Measurements from ENCODE around the gene OR2T3. TPM values are rescaled to one million over a fixed set of nuclear protein-coding genes. Genes with fewer than 3 reads are reported as not detected.
"Not testable (repeated sequence)": the region's sequence is repeated elsewhere in the genome, so short reads cannot be mapped to it uniquely, and the experiment has no call there.

The OR2T3 gene
- total and polyA plus RNA-seq, 12 donors, result not detected

GRCh38 chr1:248471154-248471553 is 2.0 kb upstream of the OR2T3 start:
- H3K4me1 ChIP-seq, result no peaks in the 10 kb centered on the region
- no peaks in the 10 kb centered on the region for H3K27me3 ChIP-seq
- DNase-seq (no peak), ATAC-seq (no peak)
- WGBS, 2 donors, result 79 to 83% methylated on average over 4 of the region's 4 CpGs
- peaks cover 0 to 3% (median 0%) of the 10 kb centered on the region in 11 donors for H3K9me3 ChIP-seq
- no peaks in the 10 kb centered on the region for H3K36me3 ChIP-seq
- H3K27ac ChIP-seq, result no peak overlapping the region
- no peak overlapping the region for H3K4me3 ChIP-seq
- no peak for TF ChIP-seq CTCF (IDR thresholded peaks at IDR 0.05)
- intact Hi-C loops (cut with DNase I), result no loop called here

DNA sequence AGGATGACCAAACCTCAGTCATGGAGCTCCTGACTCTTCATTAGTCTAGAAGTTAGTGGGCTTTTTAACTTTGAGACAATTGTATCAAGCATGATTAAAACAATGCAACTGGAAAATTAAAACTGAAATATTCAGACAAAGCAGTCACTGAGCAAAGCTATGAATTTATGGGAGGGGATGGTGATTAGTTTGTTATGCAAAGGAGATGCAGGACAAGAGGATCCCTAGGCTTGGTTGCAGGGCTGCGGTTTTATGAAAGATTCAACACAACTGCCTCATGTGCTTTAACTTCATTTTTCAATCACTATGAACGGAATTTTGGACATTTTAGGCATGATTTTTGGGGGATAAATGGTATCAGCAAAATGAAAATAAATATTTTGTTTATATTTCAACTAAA is 1.0 kb upstream of the OR2T3 start:
- intact Hi-C loops (cut with DNase I); DNase-seq; H3K9me3 ChIP-seq; H3K4me1 ChIP-seq; H3K27ac ChIP-seq; H3K4me3 ChIP-seq; ATAC-seq; H3K27me3 ChIP-seq; H3K36me3 ChIP-seq: not testable (repeated sequence)
- 56% methylated on average over 2 of the region's 2 CpGs for WGBS, 2 donors

DNA sequence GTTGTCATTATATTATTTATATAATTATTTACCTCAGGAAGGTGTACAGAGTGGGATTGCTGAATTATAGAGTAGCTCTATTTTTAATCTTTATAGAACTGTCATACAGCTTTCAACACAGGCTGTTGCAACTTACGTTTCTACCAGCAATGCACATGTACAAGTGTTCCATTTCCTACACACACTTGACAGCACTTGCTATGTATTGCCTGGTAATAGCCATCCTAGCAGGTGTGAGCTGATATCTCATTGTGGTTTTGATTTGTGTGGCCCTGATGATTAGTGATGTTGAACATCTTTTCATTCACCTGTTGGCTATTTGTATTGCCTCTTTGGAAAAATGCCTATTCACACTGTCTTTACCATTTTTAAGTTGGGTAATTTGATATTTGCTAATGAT is 2.5 kb downstream of the OR2T3 start:
- intact Hi-C loops (cut with DNase I); H3K4me3 ChIP-seq; H3K4me1 ChIP-seq; H3K27me3 ChIP-seq; ATAC-seq; H3K9me3 ChIP-seq; DNase-seq; H3K27ac ChIP-seq; H3K36me3 ChIP-seq: not testable (repeated sequence)
- WGBS, 2 donors, result no CpG with 5 or more reads among the region's 1 CpG

DNA sequence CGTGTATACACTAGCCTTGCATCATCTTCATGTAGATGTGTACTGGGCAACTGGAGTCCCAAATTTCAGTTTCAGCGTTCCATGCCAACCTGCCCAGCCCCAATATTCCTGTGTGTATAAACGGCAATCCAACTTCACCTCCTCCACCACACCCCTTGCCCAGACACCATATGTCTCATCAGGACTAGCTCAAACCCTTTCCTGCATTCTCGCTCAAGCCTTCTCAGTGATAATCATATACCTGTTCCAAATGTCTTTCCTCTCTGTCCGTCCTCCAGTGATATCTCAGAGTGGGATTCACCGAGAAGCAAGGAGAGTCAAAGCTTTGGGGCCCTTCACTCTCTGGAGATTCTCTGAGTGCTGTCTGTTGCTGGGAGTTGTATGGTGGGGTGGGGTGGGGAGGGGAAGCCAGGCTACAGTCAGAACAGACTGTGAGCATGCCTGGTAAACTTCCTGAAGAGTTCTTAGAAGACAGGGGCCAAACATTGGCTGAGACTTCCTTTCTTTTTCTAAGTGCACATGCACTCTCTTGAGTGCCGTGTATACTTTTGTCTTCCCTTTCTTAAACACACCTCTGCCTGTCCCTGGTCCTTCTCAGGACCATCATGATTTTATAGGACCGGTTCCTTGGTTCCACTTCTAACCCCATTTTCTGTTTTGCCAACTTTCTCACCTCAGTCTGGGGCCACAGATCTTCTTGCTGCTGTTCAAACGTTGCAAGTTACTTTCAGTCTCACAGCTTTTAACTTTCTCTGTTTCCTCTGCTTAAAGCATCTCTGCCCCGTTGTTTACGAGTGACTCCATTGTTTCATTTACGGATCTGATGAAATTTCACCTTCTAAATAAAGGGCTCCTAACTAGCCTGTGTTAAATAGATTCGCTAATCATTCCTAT is 8.8 kb downstream of the OR2T3 start:
- DNase-seq; H3K36me3 ChIP-seq; ATAC-seq; H3K4me1 ChIP-seq; H3K27ac ChIP-seq; intact Hi-C loops (cut with DNase I); H3K27me3 ChIP-seq; H3K9me3 ChIP-seq; H3K4me3 ChIP-seq: not testable (repeated sequence)
- WGBS, 2 donors, result 64 to 70% methylated on average over 12 to 13 of the region's 13 CpGs

- H3K27me3 ChIP-seq; DNase-seq; H3K4me1 ChIP-seq; ATAC-seq; H3K36me3 ChIP-seq; intact Hi-C loops (cut with DNase I); H3K9me3 ChIP-seq; H3K4me3 ChIP-seq; H3K27ac ChIP-seq: not testable (repeated sequence)
- 71 to 74% methylated on average over 5 of the region's 6 CpGs for WGBS, 2 donors
Observed at GRCh38 chr1:248488289-248488688, 15.1 kb downstream of the OR2T3 start, which contains the start of gene OR2T5. TSS of gene OR2T5 (plus strand) at chr1:248488589. CDS start at chr1:248488589, 0 bp downstream.

DNA sequence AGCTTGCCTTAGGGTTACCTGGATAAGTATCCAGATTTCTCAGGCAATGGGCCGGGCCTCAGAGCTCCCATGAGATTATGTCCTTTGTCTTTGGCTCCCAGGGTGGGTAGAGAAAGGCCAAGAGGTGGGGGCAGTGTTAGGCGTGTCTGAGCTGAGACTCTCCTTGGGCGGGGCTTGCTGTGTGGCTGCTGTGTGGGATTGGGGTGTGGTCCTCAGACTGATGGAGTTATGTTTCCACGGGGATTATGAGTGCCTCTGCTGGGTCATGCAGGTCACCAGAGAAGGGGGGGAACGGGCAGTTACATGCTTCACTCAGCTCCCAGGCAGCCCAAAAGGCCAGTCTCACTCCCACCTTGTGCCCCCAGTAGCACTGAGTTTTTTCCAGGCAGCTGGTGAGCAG is 23.5 kb downstream of the OR2T3 start:
- H3K4me1 ChIP-seq; H3K4me3 ChIP-seq; DNase-seq; H3K36me3 ChIP-seq; intact Hi-C loops (cut with DNase I); ATAC-seq; H3K27ac ChIP-seq; H3K9me3 ChIP-seq; H3K27me3 ChIP-seq: not testable (repeated sequence)
- no CpG with 5 or more reads among the region's 5 CpGs for WGBS, 2 donors

DNA sequence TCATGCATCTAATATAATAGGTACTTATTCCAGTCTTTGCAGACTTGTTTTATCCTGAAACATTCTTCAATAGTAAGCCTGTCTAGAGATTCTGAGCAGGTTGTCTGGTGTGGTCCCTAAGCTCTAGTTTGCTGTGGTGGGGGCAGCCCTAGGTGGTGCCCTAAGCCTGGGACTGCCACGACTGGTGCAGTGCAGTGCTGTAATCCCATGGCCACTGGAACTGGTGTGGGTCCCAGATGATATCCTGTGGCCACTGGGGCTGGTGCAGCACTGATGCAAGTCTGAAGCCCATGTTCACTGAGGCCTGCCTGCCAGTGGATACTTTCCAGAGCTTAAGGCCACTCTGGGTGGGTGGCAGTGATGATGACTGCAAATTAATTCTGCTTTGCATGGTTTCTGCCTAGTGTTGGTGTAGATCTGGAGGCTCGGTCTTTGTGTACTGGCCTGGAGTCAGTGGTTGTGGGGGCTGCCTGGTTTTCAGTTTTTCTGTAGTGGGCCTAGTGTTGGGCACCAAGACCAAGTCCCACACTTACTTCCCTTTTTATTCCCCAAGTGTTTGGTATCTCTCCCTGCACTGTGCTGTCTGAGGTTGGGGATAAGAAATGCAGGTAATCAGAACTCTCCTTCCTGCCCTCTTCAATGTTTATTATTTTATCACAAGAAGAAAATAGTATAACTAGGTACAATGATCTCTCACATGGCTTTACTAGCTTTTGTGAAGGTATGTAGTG is 27.3 kb downstream of the OR2T3 start:
- H3K27me3 ChIP-seq; H3K36me3 ChIP-seq; H3K9me3 ChIP-seq; H3K27ac ChIP-seq; H3K4me1 ChIP-seq; DNase-seq; intact Hi-C loops (cut with DNase I); H3K4me3 ChIP-seq: not testable (repeated sequence)
- peak in 1 of 8 donors; percentile 13 for ATAC-seq
- 68 to 83% methylated on average over 1 of the region's 2 CpGs for WGBS, 2 donors

DNA sequence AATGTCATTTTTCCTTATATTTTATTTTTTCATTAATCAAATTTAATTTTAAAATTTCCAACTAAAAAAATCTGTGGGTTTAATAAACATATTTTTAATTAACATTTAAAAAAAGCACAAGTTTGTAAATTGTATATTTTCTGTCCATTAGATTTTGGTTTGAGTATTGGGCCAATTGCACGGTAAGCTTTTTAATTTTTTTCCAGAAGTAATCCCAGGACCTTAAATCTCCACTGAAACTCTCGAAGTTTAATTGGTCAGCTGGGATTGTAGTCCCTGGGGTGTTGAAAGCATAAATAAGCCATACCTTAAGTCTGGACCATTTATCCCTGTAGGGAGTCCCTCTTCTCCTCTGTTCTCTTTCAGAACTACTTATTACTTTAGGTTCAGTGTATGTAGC is 34.6 kb downstream of the OR2T3 start, which contains the start of gene OR2G6:
Gene OR2G6 (plus strand): TSS at position 301 of the 400 bp plus-strand sequence. CDS start 13,574 bp downstream, outside the sequence.
- ATAC-seq; DNase-seq; H3K27ac ChIP-seq; intact Hi-C loops (cut with DNase I); H3K36me3 ChIP-seq; H3K4me1 ChIP-seq; H3K9me3 ChIP-seq; H3K4me3 ChIP-seq; H3K27me3 ChIP-seq: not testable (repeated sequence)
- no CpG with 5 or more reads among the region's 2 CpGs for WGBS, 2 donors

DNA sequence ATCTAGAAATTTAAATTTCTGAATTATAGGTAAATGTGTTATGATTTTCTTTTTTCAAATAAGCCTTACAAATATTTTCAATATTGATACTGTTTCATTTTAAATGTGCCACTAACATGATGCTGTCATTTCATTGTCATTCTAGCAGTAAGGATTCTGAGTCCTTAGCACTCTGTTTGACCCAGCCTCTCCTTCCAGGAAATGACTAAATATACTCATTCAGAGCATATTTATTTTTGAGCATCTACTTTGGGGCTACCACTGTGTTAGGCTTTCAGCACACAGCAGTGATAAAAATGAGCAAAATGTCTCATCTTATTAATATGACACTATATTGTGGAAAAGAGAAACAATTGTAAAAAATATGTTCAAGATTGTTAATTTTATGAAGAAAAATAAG is 37.1 kb downstream of the OR2T3 start:
- H3K27ac ChIP-seq; DNase-seq; ATAC-seq; H3K36me3 ChIP-seq; H3K9me3 ChIP-seq; H3K27me3 ChIP-seq; H3K4me3 ChIP-seq; H3K4me1 ChIP-seq; intact Hi-C loops (cut with DNase I): not testable (repeated sequence)
